ENCODE data around the gene HOXB7.

HOXB7 gene

GRCh38 chr17:48564188-48565021 lies 46.4 kb downstream of the HOXB7 start:
- DNase-seq, result peak; percentile 35

GRCh38 chr17:48563867-48564187 lies 47.0 kb downstream of the HOXB7 start:
- DNase-seq, result no peak

DNA sequence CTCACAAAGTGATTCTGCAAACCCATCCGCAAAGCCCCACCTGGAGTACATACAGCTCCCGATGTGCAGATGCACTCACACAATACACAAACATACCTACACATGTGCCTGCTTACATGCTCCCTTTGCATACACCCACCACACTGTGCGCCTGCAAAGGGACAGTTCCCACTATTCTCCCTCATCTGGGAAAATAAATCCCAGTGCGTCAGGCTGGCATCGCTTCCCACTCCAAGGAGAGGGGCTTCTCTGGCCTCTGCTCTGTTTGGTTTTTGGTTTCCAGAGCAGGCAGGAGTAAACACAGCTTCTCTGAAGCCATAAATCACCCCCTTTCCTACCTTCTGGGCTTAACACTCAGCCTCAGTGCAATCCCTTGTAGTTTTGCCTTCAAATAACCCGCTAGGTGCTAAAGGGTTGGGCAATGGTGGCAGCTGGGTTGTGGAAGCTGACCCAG lies 47.4 kb downstream of the HOXB7 start:
- no peak for DNase-seq

- no peak for DNase-seq
Measured at GRCh38 chr17:48562934-48563333, 47.9 kb downstream of the HOXB7 start.

DNA sequence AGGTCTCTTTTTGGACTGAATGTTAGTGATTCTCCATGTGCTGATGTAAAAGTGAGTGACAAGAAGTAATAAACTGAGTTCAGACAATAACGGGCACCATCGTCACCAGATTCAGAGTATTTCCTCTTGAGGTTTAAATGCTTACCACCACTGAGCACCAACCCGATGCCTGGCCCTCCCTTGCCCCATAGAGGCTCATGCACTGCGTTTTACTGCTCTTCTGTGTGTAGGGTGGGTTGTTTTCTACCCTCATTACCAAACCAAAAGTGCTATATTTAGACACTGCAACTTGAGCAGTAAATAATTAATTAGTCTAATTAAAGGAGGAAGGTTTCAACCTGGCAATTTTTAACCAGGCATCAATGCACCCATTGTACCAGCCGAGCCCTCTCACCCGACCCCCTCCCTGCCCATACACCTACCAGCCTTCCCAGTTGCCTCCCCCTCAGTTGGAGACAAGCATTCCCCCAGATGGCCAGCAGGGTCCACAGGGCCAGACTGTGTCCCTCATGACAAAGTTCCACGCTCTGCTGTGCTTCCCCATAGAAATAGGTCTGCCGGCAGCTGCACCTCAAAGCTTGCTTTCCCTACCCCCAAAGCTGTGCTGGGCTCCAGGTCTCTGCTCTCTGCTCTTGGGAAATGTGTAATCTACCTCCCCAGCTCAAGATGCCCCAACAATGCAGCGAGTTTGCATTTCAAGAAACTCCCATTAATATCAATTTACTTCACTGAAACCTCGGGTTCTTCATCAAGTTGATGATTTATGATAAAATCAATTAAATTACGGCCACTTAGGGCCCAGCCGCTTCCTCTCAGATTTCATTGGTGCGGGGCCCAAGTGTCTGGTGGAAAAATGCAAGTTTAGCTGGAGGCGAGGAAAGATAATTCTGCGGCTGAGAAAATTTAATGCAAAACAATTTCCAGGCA lies 48.7 kb downstream of the HOXB7 start:
- no peak for DNase-seq

DNA sequence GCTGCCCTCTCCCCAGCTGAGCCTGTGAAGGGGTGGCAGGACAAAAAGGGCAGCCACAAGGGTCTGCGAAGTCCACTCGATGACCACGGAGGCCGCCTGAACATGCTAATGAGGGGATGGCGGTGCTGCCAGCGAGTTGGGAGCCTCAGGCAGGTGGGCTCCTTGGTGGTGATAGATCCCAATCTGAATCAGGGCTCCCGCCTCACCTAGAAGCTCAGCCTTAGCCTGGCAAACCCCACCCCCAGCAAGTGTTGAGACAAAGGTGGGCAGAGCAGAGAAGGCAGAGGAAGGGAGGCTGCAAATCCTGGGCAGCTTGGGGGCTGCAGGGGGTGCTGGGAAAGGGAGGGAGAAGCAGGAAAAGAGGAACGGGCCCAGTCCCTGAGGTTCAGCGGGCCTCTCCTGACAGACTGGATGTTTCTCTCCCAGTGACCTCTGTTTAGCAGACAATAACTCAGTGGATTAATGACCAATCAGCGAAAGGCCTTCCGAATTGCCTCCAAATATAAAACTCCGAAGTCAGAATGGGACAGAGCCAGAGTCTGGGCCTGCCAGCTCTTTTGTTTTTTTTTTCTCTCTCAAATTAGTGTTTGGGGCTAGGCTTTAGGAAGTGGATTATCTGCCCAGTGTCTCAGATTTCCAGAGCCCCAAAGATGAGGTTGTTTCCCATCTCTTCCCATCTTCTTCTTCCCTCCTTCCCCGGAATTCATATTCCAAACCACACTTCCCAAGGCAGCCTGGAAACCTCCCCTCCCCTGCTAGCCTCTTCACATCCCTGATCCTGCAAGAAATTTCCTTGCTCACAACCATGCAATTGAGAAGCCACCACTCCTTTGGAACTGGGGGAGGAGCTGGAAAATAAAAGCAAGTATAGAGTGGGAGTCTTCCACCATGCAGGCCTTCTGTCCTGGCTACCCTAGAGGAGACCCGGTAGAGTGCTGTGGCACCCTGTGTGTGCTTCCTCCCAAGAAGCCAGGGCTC lies 50.7 kb downstream of the HOXB7 start:
- DNase-seq, result no peak

DNA sequence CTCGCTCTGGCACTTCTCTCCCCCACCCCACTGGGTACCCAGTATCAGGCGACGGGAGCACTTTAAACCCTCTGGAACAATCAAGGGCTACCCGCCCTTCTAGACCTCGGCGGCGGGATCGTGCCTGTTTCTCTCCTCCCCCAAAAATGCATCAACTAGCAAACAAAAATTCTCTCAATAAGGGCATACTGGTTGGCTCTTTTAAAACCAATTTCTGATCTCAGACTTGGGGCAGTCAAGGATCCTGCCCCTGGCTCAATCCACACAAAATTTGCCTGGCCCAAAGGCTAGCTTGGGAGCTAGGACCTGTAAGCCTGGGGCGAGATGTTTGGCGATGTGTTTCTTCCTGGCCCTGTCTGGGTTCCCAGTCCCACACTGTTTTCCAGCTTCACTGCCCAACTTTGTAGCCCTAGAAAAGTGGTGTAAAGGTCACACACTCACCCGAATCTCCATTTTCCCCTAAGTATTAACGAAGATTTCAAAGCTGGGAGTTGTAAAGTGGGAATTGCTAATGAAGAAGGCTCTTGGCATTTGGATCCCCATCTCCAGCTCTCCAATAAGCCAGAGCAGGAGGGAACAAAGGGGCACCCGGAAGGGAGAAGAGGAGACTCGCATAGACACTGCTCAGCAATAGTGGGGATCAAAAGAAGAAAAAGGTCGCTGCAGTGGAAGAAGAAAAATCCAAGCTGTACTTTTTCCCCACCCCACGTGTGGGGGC lies 51.5 kb downstream of the HOXB7 start:
- DNase-seq, result no peak

- DNase-seq, result no peak
Measured at GRCh38 chr17:48558831-48559121, 52.0 kb downstream of the HOXB7 start.

GRCh38 chr17:48558057-48558830 lies 52.6 kb downstream of the HOXB7 start:
- no peak for DNase-seq

All from NCI-H1105 (cell line).